Osteoblast (primary cell): Measurements from ENCODE around the gene RNF144B. TPM values are rescaled to one million over a fixed set of nuclear protein-coding genes. Genes with fewer than 3 reads are reported as not detected.

Source experiments
- DNase-seq: peaks from one replicate; pipeline ENCODE4 v3.0.0; 2011; ENCODE audit warnings: low spot score, mixed read lengths; ENCODE audit not compliant: insufficient read length; ENCODE audit errors: missing footprints
- H2AFZ ChIP-seq: 2 replicates; pipeline ENCODE4 v1.6.0; 2011; ENCODE audit warnings: mild to moderate bottlenecking, low read length
- H3K27ac ChIP-seq: 2 replicates; pipeline ENCODE4 v1.5.1; 2011; ENCODE audit warnings: mild to moderate bottlenecking, low read depth, low read length, moderate library complexity
- H3K27me3 ChIP-seq: 2 replicates; pipeline ENCODE4 v1.6.0; 2012; ENCODE audit warnings: mild to moderate bottlenecking, control low read depth, inconsistent platforms, low read length, moderate library complexity; ENCODE audit not compliant: insufficient read depth
- H3K36me3 ChIP-seq: 2 replicates; pipeline ENCODE4 v1.5.1; 2011; ENCODE audit warnings: mild to moderate bottlenecking, low read length, control low read depth, moderate library complexity; ENCODE audit not compliant: insufficient read depth
- H3K4me1 ChIP-seq: 2 replicates; pipeline ENCODE4 v1.5.1; 2011; ENCODE audit warnings: mild to moderate bottlenecking, low read length, control low read depth, moderate library complexity; ENCODE audit not compliant: insufficient read depth
- H3K4me2 ChIP-seq: 2 replicates; pipeline ENCODE4 v1.6.0; 2011; ENCODE audit warnings: mild to moderate bottlenecking, low read length; ENCODE audit not compliant: insufficient read depth
- H3K4me3 ChIP-seq: fragments of 200-600 bp; sonication (generic); 3 replicates; pipeline ENCODE4 v1.5.1; 2012; ENCODE audit warnings: mild to moderate bottlenecking, low read length, inconsistent platforms; ENCODE audit not compliant: insufficient read depth
- H3K79me2 ChIP-seq: 2 replicates; pipeline ENCODE4 v1.6.0; 2012; ENCODE audit warnings: mild to moderate bottlenecking, low read length, control low read depth, inconsistent platforms; ENCODE audit not compliant: insufficient read depth
- H3K9me3 ChIP-seq: 2 replicates; pipeline ENCODE4 v1.5.1; 2011; ENCODE audit warnings: low read depth, low read length, control low read depth
- H4K20me1 ChIP-seq: 2 replicates; pipeline ENCODE4 v1.6.0; 2012; ENCODE audit warnings: mild to moderate bottlenecking, low read length, control low read depth; ENCODE audit not compliant: insufficient read depth
- total RNA-seq: library from RNA; depleted of rRNA; stranded (reverse); fragments of >200 nt; gene quantifications from 2 replicates; pipeline ENCODE4 v1.2.3, GENCODE V29; 2012
- TF ChIP-seq, protein P1 (sequence below): IDR thresholded peaks from 2 replicates; pipeline ENCODE4 v1.5.1; 2011; ENCODE audit warnings: mild to moderate bottlenecking, low read depth, low read length, moderate library complexity; ENCODE audit errors: extremely low read depth

The RNF144B gene
- total RNA-seq, 1 donor = 5.8 TPM

DNA sequence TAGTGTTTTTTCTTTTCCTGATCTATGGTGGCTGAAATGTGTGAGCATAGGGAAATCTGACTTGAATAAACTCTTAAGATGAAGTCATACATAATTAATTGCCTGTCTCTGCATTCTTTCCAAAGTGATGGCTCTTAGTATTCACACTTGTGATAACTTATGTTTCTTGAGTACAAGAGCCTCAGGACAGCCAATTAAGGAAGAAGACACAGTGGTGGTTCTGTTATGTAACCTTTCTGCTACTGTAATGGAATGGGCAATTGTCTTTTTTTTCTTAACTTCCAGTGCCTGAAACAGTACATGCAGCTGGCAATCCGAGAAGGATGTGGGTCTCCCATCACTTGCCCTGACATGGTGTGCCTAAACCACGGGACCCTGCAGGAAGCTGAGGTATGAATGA is 40.1 kb downstream of the RNF144B start:
- no peak for DNase-seq
- Histone ChIP-seq H3K4me1 (peaks cover 4% of the 10 kb centered on the region), H3K4me2 (no peak overlapping the region), H2AFZ (no peak overlapping the region), H3K27me3 (no peaks in the 10 kb centered on the region), H4K20me1 (no peaks in the 10 kb centered on the region), H3K79me2 (no peaks in the 10 kb centered on the region), H3K9me3 (no peaks in the 10 kb centered on the region), H3K4me3 (no peak overlapping the region), H3K36me3 (no peaks in the 10 kb centered on the region), H3K27ac (no peak overlapping the region)
- TF ChIP-seq, protein P1, sequence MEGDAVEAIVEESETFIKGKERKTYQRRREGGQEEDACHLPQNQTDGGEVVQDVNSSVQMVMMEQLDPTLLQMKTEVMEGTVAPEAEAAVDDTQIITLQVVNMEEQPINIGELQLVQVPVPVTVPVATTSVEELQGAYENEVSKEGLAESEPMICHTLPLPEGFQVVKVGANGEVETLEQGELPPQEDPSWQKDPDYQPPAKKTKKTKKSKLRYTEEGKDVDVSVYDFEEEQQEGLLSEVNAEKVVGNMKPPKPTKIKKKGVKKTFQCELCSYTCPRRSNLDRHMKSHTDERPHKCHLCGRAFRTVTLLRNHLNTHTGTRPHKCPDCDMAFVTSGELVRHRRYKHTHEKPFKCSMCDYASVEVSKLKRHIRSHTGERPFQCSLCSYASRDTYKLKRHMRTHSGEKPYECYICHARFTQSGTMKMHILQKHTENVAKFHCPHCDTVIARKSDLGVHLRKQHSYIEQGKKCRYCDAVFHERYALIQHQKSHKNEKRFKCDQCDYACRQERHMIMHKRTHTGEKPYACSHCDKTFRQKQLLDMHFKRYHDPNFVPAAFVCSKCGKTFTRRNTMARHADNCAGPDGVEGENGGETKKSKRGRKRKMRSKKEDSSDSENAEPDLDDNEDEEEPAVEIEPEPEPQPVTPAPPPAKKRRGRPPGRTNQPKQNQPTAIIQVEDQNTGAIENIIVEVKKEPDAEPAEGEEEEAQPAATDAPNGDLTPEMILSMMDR = no peak

DNA sequence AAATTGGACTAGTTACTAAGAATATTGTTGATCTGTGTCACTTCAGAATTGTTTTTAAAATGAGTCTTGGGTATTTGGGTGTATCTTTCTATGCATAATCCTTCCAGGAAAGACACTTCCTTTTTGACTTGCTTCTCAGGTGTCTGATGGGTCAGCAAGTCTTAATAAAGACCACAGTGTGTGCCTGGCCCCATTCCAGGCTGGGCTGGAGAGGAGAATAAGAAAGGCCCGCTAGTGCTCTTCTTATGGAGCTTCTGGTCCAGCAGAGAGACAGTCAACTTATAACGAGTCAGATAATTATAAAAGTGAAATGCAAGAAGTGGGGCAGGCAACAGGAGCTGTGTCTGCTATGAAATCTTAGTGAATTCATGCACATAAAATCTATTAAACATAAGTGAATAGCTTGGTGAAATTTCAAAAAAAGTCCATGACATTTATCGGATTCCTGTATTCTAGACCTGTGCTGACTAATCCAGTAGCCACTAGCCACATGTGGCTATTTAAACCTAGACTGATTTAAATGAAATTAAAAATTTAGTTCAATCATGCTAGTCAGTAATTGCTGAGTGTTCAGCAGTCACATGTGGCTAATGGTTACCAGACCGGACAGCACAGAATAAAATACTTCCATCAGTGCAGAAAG is 42.6 kb downstream of the RNF144B start:
- TF ChIP-seq, protein P1 = no peak
- no peaks in the 10 kb centered on the region for H4K20me1 ChIP-seq
- DNase-seq = no peak
- H3K27ac ChIP-seq = no peak overlapping the region
- H3K4me3 ChIP-seq = no peak overlapping the region
- H2AFZ ChIP-seq = peak overlapping the region; percentile 27
- no peaks in the 10 kb centered on the region for H3K27me3 ChIP-seq
- H3K9me3 ChIP-seq = no peaks in the 10 kb centered on the region
- peaks cover 18% of the 10 kb centered on the region for H3K4me1 ChIP-seq
- H3K79me2 ChIP-seq = no peaks in the 10 kb centered on the region
- no peaks in the 10 kb centered on the region for H3K36me3 ChIP-seq
- H3K4me2 ChIP-seq = no peak overlapping the region

DNA sequence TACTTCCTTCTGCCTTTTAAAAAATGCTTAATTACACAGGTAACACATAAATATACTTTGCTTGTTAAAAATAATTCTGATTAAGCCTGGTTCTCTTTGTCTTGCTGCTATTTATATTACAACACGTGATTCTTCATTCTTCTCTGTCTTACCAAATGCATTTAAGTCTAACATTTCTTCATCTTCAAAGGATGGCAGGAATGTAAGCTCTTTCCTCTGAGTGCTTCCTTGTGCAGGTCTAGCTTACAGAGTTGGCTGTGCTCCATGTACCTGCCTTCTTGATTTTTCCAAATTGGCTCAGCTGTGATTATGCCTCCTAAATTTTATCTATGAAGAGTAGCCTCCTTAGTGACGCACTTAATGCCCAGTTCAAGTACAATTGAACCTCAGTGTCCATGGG is 44.4 kb downstream of the RNF144B start:
- Histone ChIP-seq H3K9me3 (no peaks in the 10 kb centered on the region), H4K20me1 (no peaks in the 10 kb centered on the region), H3K36me3 (no peaks in the 10 kb centered on the region), H3K4me2 (no peak overlapping the region), H3K27ac (no peak overlapping the region), H3K79me2 (no peaks in the 10 kb centered on the region), H3K4me1 (peaks cover 20% of the 10 kb centered on the region), H2AFZ (no peak overlapping the region), H3K27me3 (no peaks in the 10 kb centered on the region), H3K4me3 (no peak overlapping the region)
- TF ChIP-seq, protein P1 = no peak
- DNase-seq = no peak

- H3K79me2 ChIP-seq = no peaks in the 10 kb centered on the region
These were observed 45.0 kb downstream of the RNF144B start for GRCh38 chr6:18432180-18432579.

More at GRCh38 chr6:18432180-18432579, 45.0 kb downstream of the RNF144B start:
- no peaks in the 10 kb centered on the region for H3K27me3 ChIP-seq
- H4K20me1 ChIP-seq = no peaks in the 10 kb centered on the region
- TF ChIP-seq, protein P1 = no peak
- H2AFZ ChIP-seq = peak overlapping the region; percentile 47
- no peak overlapping the region for H3K27ac ChIP-seq
- no peak overlapping the region for H3K4me2 ChIP-seq
- no peaks in the 10 kb centered on the region for H3K9me3 ChIP-seq
- H3K4me1 ChIP-seq = peaks cover 20% of the 10 kb centered on the region
- no peak for DNase-seq
- H3K36me3 ChIP-seq = no peaks in the 10 kb centered on the region
- H3K4me3 ChIP-seq = no peak overlapping the region
